Sigmoid colon (tissue), 7 donors: ENCODE data around the gene RMDN2. TPM values are rescaled to one million over a fixed set of nuclear protein-coding genes. Genes with fewer than 3 reads are reported as not detected.
"Not testable (repeated sequence)": the region's sequence is repeated elsewhere in the genome, so short reads cannot be mapped to it uniquely, and the experiment has no call there.

Source experiments
- DNase-seq: peaks from one replicate; pipeline ENCODE4 v3.0.0-alpha.2; 2019
- H3K27ac ChIP-seq, 4 donors: fragments of 200-600 bp; sonication (generic); one replicate each; pipeline ENCODE4 v1.5.1; 2016 to 2019; ENCODE audit warnings: mild to moderate bottlenecking in 1 of 4
- H3K27me3 ChIP-seq, 3 donors: fragments of 200-600 bp; sonication (generic); one replicate each; pipeline ENCODE4 v1.5.1; 2019; ENCODE audit warnings: mild to moderate bottlenecking in 1 of 3
- H3K36me3 ChIP-seq, 4 donors: fragments of 200-600 bp; sonication (generic); one replicate each; pipeline ENCODE4 v1.5.1; 2016 to 2019
- H3K4me1 ChIP-seq, 4 donors: fragments of 200-600 bp; sonication (generic); one replicate each; pipeline ENCODE4 v1.5.1; 2017 to 2019
- H3K4me3 ChIP-seq, 4 donors: fragments of 200-600 bp; sonication (generic); one replicate each; pipeline ENCODE4 v1.5.1; 2017 to 2019; ENCODE audit warnings: mild to moderate bottlenecking in 2 of 4, moderate library complexity in 1 of 4
- H3K9me3 ChIP-seq, 4 donors: fragments of 200-600 bp in 3 of 4; sonication (generic) in 3 of 4; one replicate each; pipeline versions ENCODE4 v1.5.1 to v1.6.1; 2013 to 2019
- CTCF ChIP-seq, 4 experiments: fragments of 450-650 bp in 3 of 4; fragments of 200-600 bp in 1 of 4; IDR thresholded peaks; one replicate each; pipeline ENCODE4 v1.5.1; 2016 to 2019; ENCODE audit warnings: antibody characterized with exemption in 4 of 4, mild to moderate bottlenecking in 3 of 4, moderate library complexity in 2 of 4
- EP300 ChIP-seq, 4 donors: sonication (generic); formaldehyde crosslinking; IDR thresholded peaks; one replicate each; pipeline ENCODE4 v1.6.1; 2017; ENCODE audit warnings: antibody characterized with exemption in 4 of 4
- POLR2A ChIP-seq, 2 donors: fragments of 450-650 bp; IDR thresholded peaks; one replicate each; pipeline ENCODE4 v1.6.1; 2016; ENCODE audit warnings: antibody characterized with exemption in 2 of 2, mild to moderate bottlenecking in 2 of 2, moderate library complexity in 2 of 2
- POLR2AphosphoS5 ChIP-seq, 4 donors: sonication (generic); formaldehyde crosslinking; IDR thresholded peaks; one replicate each; pipeline ENCODE4 v1.6.1; 2017; ENCODE audit warnings: antibody characterized with exemption in 4 of 4
- WGBS, 2 donors: extraction: QIAGEN DNeasy Blood & Tissue Kit; methylation state at CpG; one replicate each; pipeline ENCODE4 v1.1.7; 2013; 5-methylcytosine and 5-hydroxymethylcytosine counted together
- intact Hi-C: fragments of 100-400 bp; cut with DNase I; formaldehyde crosslinking; loops from one replicate; pipeline ENCODE4 v1.15.1; 2023
- polyA plus RNA-seq, 3 donors: library from polyadenylated mRNA; stranded (reverse); fragments of 200-250 nt; gene quantifications; one replicate each; pipeline ENCODE4 v1.2.3, GENCODE V29; 2013
- total RNA-seq, 4 donors: library from RNA; depleted of rRNA; stranded (reverse); fragments of >200 nt; gene quantifications; one replicate each; pipeline ENCODE4 v1.1.0, GENCODE V29; 2016
- donor health status: healthy with polysubstance abuse.
- donor health status: Bipolar disorder and iron deficiency.
- donor health status: healthy.

RMDN2 gene
- total and polyA plus RNA-seq, 7 donors = 4.2 to 15.6 (median 8.6) TPM

GRCh38 chr2:37928377-37928776, 3.3 kb downstream of the RMDN2 start:
- Histone ChIP-seq H3K4me1 (peaks cover 0 to 17% (median 7%) of the 10 kb centered on the region in 4 donors), H3K4me3 (no peak overlapping the region), H3K36me3 (no peaks in the 10 kb centered on the region), H3K27ac (no peak overlapping the region), H3K9me3 (no peaks in the 10 kb centered on the region), H3K27me3 (no peaks in the 10 kb centered on the region)
- DNase-seq = no peak
- TF ChIP-seq POLR2A (IDR thresholded peaks at IDR 0.05) (no peak), EP300 (IDR thresholded peaks at IDR 0.05) (no peak), CTCF (IDR thresholded peaks at IDR 0.05) (no peak), POLR2AphosphoS5 (IDR thresholded peaks at IDR 0.05) (no peak)
- intact Hi-C loops = no loop called here
- 17 to 57% methylated on average over 2 of the region's 2 CpGs for WGBS, 2 donors

DNA sequence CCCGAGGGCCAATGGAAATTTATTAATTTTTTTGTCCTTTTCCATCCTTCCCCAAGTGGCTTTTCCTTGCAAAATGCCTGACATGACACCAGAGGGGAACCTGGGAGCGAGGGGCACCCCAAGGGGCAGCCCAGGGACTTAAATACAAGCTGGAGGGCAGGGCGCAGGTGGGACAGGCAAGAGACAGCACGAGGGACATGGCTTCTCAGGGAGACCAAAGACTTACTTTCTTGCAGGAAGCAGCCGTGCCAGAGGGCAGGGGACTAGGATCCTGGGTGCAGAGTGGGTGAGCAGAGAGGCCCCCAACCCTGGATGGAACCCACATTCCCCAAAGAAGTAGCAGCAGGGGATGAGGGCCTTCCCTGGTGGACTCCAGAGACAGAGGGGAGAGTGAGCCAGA, 5.3 kb downstream of the RMDN2 start:
- H3K4me3 ChIP-seq, H3K36me3 ChIP-seq, H3K9me3 ChIP-seq, intact Hi-C loops, H3K27me3 ChIP-seq, DNase-seq, H3K27ac ChIP-seq: not testable (repeated sequence)
- 89 to 90% methylated on average over 5 of the region's 5 CpGs for WGBS, 2 donors
- peaks cover 0 to 11% (median 0%) of the 10 kb centered on the region in 4 donors for H3K4me1 ChIP-seq

GRCh38 chr2:37932873-37933272, 7.8 kb downstream of the RMDN2 start:
- intact Hi-C loops, H3K9me3 ChIP-seq, H3K4me3 ChIP-seq, H3K27me3 ChIP-seq, DNase-seq, H3K27ac ChIP-seq, H3K36me3 ChIP-seq, H3K4me1 ChIP-seq: not testable (repeated sequence)
- 97 to 98% methylated on average over 16 to 18 of the region's 28 CpGs for WGBS, 2 donors

DNA sequence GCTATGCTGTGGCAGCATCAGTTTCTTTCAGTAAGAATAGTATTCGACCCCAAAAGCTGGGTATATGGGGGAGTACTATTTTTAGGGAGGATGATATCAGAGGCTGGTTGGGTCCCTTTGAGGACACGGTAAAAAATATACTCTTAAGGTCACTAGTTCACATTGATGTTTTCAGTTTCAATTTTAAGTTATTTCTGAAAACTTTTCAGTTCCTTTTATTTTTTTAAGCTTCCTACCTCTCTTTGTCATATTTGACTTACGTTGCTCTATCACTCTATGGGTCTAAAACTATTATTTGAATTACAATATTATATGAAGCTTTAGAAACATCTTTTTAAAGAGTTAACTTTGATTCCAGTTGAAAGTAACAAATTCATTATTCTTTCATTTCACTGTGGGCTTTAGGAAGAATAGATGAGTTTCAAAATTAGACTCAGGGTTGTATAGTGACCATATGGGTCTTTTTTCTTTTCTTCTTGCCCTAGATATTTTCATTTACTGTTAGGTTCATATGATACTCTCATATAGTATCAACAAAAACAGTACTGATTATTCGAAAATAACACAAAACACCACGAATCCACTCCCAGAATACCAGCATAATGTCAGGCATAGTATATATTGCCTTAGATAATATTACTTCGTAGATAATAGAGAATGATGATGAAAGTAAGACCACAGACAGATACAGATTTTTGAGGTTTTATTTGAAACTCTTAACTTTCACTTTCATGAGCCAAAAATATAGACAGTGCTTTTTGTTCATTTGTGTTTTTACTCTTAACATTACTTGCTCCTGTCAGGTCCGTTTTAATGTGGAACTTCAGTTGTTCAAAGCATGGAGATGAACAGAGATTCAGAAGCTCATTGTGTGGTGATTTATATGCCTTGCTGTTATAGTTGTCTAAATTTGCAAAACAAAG, 9.8 kb downstream of the RMDN2 start:
- no peak overlapping the region for H3K4me3 ChIP-seq
- H3K4me1 ChIP-seq = no peaks in the 10 kb centered on the region
- intact Hi-C loops = no loop called here
- no peaks in the 10 kb centered on the region for H3K36me3 ChIP-seq
- H3K9me3 ChIP-seq = no peaks in the 10 kb centered on the region
- WGBS, 2 donors = 48 to 83% methylated on average over 7 of the region's 7 CpGs
- no peak overlapping the region for H3K27ac ChIP-seq
- no peak for TF ChIP-seq POLR2A (IDR thresholded peaks at IDR 0.05)
- no peak for TF ChIP-seq CTCF (IDR thresholded peaks at IDR 0.05)
- no peak for TF ChIP-seq POLR2AphosphoS5 (IDR thresholded peaks at IDR 0.05)
- no peak for TF ChIP-seq EP300 (IDR thresholded peaks at IDR 0.05)
- no peak for DNase-seq
- H3K27me3 ChIP-seq = no peaks in the 10 kb centered on the region

DNA sequence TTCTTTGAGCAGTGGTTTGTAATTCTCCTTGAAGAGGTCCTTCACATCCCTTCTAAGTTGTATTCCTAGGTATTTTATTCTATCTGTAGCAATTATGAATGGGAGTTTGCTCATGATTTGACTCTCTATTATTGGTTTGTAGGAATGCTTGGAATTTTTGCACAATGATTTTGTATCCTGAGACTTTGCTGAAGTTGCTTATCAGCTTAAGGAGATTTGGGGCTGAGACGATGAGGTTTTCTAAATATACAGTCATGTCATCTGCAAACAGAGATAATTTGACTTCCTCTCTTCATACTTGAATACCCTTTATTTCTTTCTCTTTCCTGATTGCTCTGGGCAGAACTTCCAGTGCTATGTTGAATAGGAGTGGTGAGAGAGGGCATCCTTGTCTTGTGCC, 12.5 kb downstream of the RMDN2 start:
- H3K27ac ChIP-seq, H3K4me3 ChIP-seq, DNase-seq, intact Hi-C loops, H3K27me3 ChIP-seq, H3K36me3 ChIP-seq, H3K9me3 ChIP-seq, H3K4me1 ChIP-seq: not testable (repeated sequence)
- 81 to 86% methylated on average over 1 of the region's 1 CpG for WGBS, 2 donors

DNA sequence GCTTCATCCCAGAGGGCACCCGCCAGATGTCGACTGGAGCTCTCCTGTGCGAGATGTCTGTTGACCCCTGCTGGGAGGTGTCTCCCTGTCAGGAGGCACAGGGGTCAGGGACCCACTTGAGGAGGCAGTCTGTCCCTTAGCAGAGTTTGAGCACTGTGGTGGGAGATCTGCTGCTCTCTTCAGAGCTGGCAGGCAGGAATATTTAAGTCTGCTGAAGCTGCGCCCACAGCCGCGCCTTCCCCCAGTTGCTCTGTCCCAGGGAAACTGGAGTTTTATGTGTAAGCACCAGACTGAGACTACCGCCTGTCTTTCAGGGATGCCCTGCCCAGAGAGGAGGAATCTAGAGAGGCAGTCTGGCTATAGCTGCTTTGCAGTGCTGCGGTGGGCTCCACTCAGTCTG, 16.2 kb downstream of the RMDN2 start:
- 97% methylated on average over 8 of the region's 8 CpGs for WGBS, 2 donors
- DNase-seq, H3K36me3 ChIP-seq, H3K9me3 ChIP-seq, H3K27ac ChIP-seq, H3K27me3 ChIP-seq, H3K4me1 ChIP-seq, intact Hi-C loops, H3K4me3 ChIP-seq: not testable (repeated sequence)

- no peak overlapping the region for H3K27ac ChIP-seq
- TF ChIP-seq CTCF (IDR thresholded peaks at IDR 0.05) (no peak), EP300 (IDR thresholded peaks at IDR 0.05) (no peak), POLR2AphosphoS5 (IDR thresholded peaks at IDR 0.05) (no peak), POLR2A (IDR thresholded peaks at IDR 0.05) (no peak)
- WGBS, 2 donors = 96 to 98% methylated on average over 2 of the region's 2 CpGs
- no peaks in the 10 kb centered on the region for H3K9me3 ChIP-seq
- intact Hi-C loops = no loop called here
- H3K36me3 ChIP-seq = no peaks in the 10 kb centered on the region
- no peaks in the 10 kb centered on the region for H3K27me3 ChIP-seq
- H3K4me1 ChIP-seq = no peaks in the 10 kb centered on the region
- no peak overlapping the region for H3K4me3 ChIP-seq
- DNase-seq = no peak
These were observed 19.2 kb downstream of the RMDN2 start for GRCh38 chr2:37944268-37944667.
